MM.1S (cell line): ENCODE results near the gene MUC4.
"Not testable (repeated sequence)": the region's sequence is repeated elsewhere in the genome, so short reads cannot be mapped to it uniquely, and the experiment has no call there.

Source experiments
- DNase-seq: peaks from one replicate; pipeline ENCODE4 v3.0.0-alpha.2; 2015
- H2AFZ ChIP-seq: fragments of 300-600 bp; sonication (generic); 2 replicates; pipeline ENCODE4 v1.6.0; 2016; ENCODE audit warnings: antibody characterized with exemption, low read length
- H3F3A ChIP-seq: fragments of 300-600 bp; sonication (generic); 2 replicates; pipeline ENCODE4 v1.6.1; 2016; ENCODE audit warnings: mild to moderate bottlenecking, antibody characterized with exemption, low read length, moderate library complexity, mixed read lengths; ENCODE audit not compliant: insufficient read depth
- H3K27ac ChIP-seq: fragments of 300-600 bp; sonication (generic); 2 replicates; pipeline ENCODE4 v1.5.1; 2016; ENCODE audit warnings: mild to moderate bottlenecking, low read length
- H3K27me3 ChIP-seq: fragments of 300-600 bp; sonication (generic); replicated peaks from 2 replicates; pipeline ENCODE4 v1.6.0; 2016; ENCODE audit warnings: low read length; ENCODE audit not compliant: insufficient read depth
- H3K36me3 ChIP-seq: fragments of 300-600 bp; sonication (generic); replicated peaks from 2 replicates; pipeline ENCODE4 v1.6.1; 2016; ENCODE audit warnings: mild to moderate bottlenecking, low read length, mixed read lengths; ENCODE audit not compliant: insufficient read depth
- H3K4me1 ChIP-seq: fragments of 300-600 bp; sonication (generic); 2 replicates; pipeline ENCODE4 v1.6.1; 2016; ENCODE audit warnings: low read length, mixed read lengths
- H3K4me2 ChIP-seq: fragments of 300-600 bp; sonication (generic); 2 replicates; pipeline ENCODE4 v1.6.0; 2016; ENCODE audit warnings: low read depth, low read length
- H3K4me3 ChIP-seq: fragments of 300-600 bp; sonication (generic); 2 replicates; pipeline ENCODE4 v1.5.1; 2016; ENCODE audit warnings: low read length, mixed read lengths
- H3K79me2 ChIP-seq: fragments of 300-600 bp; sonication (generic); 2 replicates; pipeline ENCODE4 v1.6.1; 2016; ENCODE audit warnings: mixed run types, low read length, mixed read lengths
- H3K9ac ChIP-seq: fragments of 300-600 bp; sonication (generic); 2 replicates; pipeline ENCODE4 v1.6.1; 2016; ENCODE audit warnings: low read length, mixed read lengths
- H3K9me2 ChIP-seq: fragments of 300-600 bp; sonication (generic); replicated peaks from 2 replicates; pipeline ENCODE4 v1.6.1; 2016; ENCODE audit warnings: mild to moderate bottlenecking, low read length, mixed read lengths; ENCODE audit not compliant: insufficient read depth
- H3K9me3 ChIP-seq: fragments of 300-600 bp; sonication (generic); replicated peaks from 2 replicates; pipeline ENCODE4 v1.6.1; 2016; ENCODE audit warnings: mild to moderate bottlenecking, low read length, mixed read lengths; ENCODE audit not compliant: insufficient read depth
- H4K20me1 ChIP-seq: fragments of 300-600 bp; sonication (generic); 2 replicates; pipeline ENCODE4 v1.6.1; 2016; ENCODE audit warnings: mild to moderate bottlenecking, low read length, moderate library complexity, mixed read lengths; ENCODE audit not compliant: insufficient read depth
- EZH2 ChIP-seq: fragments of 300-600 bp; sonication (generic); optimal IDR thresholded peaks from 2 replicates; pipeline ENCODE3; 2017; ENCODE audit warnings: low read depth, mild to moderate bottlenecking, antibody characterized with exemption, low read length, mixed read lengths
- EZH2phosphoT487 ChIP-seq: fragments of 300-600 bp; sonication (generic); IDR thresholded peaks from 2 replicates; pipeline ENCODE4 v1.6.1; 2018; ENCODE audit warnings: antibody characterized with exemption, low read length
- TF ChIP-seq, protein P1 (sequence below): fragments of 300-600 bp; sonication (generic); IDR thresholded peaks from 2 replicates; pipeline ENCODE4 v1.5.1; 2016; ENCODE audit warnings: antibody characterized with exemption, low read length, mixed read lengths

MUC4 gene

DNA sequence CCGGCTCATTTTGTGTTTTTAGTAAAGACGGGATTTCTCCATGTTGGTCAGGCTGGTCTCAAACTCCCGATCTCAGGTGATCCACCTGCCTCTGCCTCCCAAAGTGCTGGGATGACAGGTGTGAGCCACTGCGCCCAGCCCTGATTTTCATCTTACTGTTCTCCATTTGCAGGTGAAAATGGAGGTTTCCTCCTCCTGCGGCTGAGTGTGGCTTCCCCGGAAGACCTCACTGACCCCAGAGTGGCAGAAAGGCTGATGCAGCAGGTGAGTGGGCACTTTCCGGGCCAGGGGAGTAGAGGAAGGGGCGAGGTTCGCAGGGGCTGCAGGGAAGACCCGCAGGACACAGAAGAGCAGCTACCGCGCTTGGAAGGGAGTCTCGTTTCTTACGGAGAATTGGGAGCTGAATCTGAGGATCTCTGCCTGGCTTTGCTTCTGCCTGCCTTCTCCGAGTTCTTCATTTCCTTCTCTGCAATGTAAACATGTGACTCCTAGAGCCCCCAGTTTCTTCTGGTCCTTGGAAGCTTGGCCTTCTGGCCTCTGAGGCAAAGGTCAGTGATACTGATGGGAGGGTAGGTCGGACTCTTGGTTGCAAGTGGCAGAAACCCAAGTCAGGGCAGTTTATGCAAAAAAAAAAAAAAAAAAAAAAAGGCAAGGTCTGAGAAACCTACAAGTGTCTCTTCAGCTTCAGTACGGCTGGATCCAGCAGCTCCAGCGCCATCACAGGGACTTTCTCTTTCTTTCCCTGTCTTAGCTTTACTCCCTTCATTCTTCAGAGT lies 82.1 kb downstream of the MUC4 start:
- TF ChIP-seq EZH2 (no peak), EZH2phosphoT487 (no peak)
- no peaks in the 10 kb centered on the region for H3K79me2 ChIP-seq
- no peaks in the 10 kb centered on the region for H3K9me3 ChIP-seq
- H3K4me2 ChIP-seq = no peak overlapping the region
- H4K20me1 ChIP-seq = no peaks in the 10 kb centered on the region
- H3K9me2 ChIP-seq = no peaks in the 10 kb centered on the region
- no peaks in the 10 kb centered on the region for H3K27me3 ChIP-seq
- no peak overlapping the region for H2AFZ ChIP-seq
- no peak for DNase-seq
- no peaks in the 10 kb centered on the region for H3K36me3 ChIP-seq
- no peaks in the 10 kb centered on the region for H3K4me1 ChIP-seq
- no peaks in the 10 kb centered on the region for H3F3A ChIP-seq
- no peak overlapping the region for H3K27ac ChIP-seq
- no peak overlapping the region for H3K9ac ChIP-seq
- no peak overlapping the region for H3K4me3 ChIP-seq

DNA sequence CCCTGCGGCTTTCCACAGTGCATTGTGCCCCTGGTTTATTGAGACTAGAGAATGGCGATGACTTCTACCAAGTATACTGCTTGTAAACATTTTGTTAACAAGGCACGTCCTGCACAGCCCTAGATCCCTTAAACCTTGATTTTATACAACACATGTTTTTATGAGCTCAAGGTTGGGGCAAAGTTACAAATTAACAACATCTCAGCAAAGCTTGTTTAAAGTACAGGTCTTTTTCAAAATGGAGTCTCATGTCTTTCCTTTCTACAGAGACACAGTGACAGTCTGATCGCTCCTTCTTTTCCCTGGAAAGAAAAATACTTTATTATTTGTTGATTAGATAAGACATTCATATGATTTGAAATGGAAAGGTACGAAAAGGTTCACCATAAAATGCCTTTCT lies 82.9 kb downstream of the MUC4 start:
- H3K36me3 ChIP-seq, H3K9me2 ChIP-seq, H3K4me2 ChIP-seq, H4K20me1 ChIP-seq, H3F3A ChIP-seq, H3K27me3 ChIP-seq, H3K4me3 ChIP-seq, H3K9me3 ChIP-seq, H2AFZ ChIP-seq, H3K27ac ChIP-seq, H3K9ac ChIP-seq, DNase-seq, H3K79me2 ChIP-seq, H3K4me1 ChIP-seq: not testable (repeated sequence)

DNA sequence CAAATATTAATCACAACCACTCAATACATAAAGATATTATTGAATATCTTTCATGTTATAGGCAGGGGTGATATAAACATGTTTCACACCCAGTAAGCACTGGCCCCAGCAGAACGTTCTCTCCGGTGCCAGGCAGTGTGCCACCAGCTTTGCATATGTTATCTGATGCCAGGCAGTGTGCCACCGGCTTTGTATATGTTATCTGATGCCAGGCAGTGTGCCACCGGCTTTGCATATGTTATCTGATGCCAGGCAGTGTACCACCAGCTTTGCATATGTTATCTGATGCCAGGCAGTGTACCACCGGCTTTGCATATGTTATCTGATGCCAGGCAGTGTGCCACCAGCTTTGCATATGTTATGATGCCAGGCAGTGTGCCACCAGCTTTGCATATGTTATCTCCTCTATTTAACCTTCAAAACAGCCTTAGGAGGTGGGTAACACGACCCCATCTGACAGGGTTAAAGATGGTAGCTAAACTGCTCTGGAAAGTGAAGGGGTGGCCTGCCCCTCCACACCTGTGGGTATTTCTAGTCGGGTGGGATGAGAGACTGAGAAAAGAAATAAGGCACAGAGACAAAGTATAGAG lies 84.0 kb downstream of the MUC4 start:
- H2AFZ ChIP-seq = no peak overlapping the region

DNA sequence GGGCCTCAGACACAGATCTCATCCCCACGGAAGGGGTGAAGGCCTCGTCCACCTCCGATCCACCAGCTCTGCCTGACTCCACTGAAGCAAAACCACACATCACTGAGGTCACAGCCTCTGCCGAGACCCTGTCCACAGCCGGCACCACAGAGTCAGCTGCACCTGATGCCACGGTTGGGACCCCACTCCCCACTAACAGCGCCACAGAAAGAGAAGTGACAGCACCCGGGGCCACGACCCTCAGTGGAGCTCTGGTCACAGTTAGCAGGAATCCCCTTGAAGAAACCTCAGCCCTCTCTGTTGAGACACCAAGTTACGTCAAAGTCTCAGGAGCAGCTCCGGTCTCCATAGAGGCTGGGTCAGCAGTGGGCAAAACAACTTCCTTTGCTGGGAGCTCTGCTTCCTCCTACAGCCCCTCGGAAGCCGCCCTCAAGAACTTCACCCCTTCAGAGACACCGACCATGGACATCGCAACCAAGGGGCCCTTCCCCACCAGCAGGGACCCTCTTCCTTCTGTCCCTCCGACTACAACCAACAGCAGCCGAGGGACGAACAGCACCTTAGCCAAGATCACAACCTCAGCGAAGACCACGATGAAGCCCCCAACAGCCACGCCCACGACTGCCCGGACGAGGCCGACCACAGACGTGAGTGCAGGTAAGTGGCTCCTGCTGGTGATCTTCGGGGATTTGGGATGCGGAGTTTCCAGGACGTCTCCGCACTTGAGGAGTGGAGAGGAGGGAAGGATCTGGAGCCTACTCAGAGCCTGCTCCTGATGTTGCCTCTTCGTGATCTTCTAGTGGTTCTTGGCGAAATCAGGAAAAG lies 85.6 kb downstream of the MUC4 start:
- H4K20me1 ChIP-seq, H3K79me2 ChIP-seq, H3K4me3 ChIP-seq, DNase-seq, H3K4me2 ChIP-seq, H3K9me2 ChIP-seq, H3K36me3 ChIP-seq, H3F3A ChIP-seq, H3K27me3 ChIP-seq, H3K9me3 ChIP-seq, H3K9ac ChIP-seq, H2AFZ ChIP-seq, H3K4me1 ChIP-seq, H3K27ac ChIP-seq: not testable (repeated sequence)

More for the DNA sequence above, 84.0 kb downstream of the MUC4 start:
- H3K9me2 ChIP-seq = no peaks in the 10 kb centered on the region
- H3K79me2 ChIP-seq = no peaks in the 10 kb centered on the region
- no peak overlapping the region for H3K4me3 ChIP-seq
- no peaks in the 10 kb centered on the region for H3K27me3 ChIP-seq
- H3K4me2 ChIP-seq = no peak overlapping the region
- no peak overlapping the region for H3K9ac ChIP-seq
- no peak for TF ChIP-seq EZH2
- TF ChIP-seq, protein P1, sequence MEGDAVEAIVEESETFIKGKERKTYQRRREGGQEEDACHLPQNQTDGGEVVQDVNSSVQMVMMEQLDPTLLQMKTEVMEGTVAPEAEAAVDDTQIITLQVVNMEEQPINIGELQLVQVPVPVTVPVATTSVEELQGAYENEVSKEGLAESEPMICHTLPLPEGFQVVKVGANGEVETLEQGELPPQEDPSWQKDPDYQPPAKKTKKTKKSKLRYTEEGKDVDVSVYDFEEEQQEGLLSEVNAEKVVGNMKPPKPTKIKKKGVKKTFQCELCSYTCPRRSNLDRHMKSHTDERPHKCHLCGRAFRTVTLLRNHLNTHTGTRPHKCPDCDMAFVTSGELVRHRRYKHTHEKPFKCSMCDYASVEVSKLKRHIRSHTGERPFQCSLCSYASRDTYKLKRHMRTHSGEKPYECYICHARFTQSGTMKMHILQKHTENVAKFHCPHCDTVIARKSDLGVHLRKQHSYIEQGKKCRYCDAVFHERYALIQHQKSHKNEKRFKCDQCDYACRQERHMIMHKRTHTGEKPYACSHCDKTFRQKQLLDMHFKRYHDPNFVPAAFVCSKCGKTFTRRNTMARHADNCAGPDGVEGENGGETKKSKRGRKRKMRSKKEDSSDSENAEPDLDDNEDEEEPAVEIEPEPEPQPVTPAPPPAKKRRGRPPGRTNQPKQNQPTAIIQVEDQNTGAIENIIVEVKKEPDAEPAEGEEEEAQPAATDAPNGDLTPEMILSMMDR = no peak
- TF ChIP-seq EZH2phosphoT487 = no peak
- H3K4me1 ChIP-seq = no peaks in the 10 kb centered on the region
- no peak for DNase-seq
- no peaks in the 10 kb centered on the region for H3F3A ChIP-seq
- no peaks in the 10 kb centered on the region for H3K9me3 ChIP-seq
- no peak overlapping the region for H3K27ac ChIP-seq
- H3K36me3 ChIP-seq = no peaks in the 10 kb centered on the region
- no peaks in the 10 kb centered on the region for H4K20me1 ChIP-seq

DNA sequence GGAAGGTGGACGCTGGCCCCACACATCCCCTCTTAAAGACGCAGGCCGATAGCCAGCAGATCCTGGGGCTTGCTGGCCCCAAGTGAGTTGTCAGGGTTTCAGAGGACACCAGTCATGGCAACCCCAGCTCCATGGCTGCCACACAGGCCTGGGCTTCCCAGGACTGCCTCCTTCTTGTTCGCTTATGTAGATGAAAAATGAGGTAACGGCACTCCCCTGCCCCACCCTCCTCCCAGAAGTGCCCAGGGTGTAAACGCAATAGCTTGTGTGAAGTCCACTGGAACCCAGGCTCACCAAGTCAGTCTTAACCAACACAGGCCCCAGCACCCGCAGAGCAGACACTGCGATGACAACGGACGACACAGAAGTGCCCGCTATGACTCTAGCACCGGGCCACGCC lies 87.4 kb downstream of the MUC4 start:
- not testable (repeated sequence) for H3K27me3 ChIP-seq, H3K9me2 ChIP-seq, H3K9me3 ChIP-seq, H3K79me2 ChIP-seq, H3F3A ChIP-seq, H3K9ac ChIP-seq, H3K36me3 ChIP-seq, DNase-seq, H3K27ac ChIP-seq, H3K4me1 ChIP-seq, H2AFZ ChIP-seq, H3K4me2 ChIP-seq, H3K4me3 ChIP-seq, H4K20me1 ChIP-seq

DNA sequence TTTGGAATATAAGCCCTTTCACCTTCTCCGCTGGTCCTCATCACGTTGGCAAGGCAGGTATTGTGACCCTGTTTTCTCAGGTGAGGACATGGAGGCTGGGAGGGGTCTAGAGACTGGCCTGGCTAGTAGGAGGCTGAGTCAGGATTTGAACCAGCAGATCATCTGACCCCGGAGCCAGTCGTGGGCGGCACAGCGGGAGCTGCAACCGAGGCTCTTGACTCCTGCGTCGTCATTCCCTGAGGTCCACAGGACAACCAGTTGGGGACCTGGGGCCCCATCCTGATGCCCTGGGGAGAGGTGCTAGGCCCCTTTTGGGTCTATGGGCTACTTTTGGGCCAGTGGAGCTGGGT lies 88.8 kb downstream of the MUC4 start:
- H2AFZ ChIP-seq, H3K9me2 ChIP-seq, DNase-seq, H3K36me3 ChIP-seq, H3K79me2 ChIP-seq, H4K20me1 ChIP-seq, H3K9ac ChIP-seq, H3K4me2 ChIP-seq, H3K4me1 ChIP-seq, H3K4me3 ChIP-seq, H3K27me3 ChIP-seq, H3F3A ChIP-seq, H3K9me3 ChIP-seq, H3K27ac ChIP-seq: not testable (repeated sequence)
